HepG2 (cell line): Measurements from ENCODE around the gene RHBDF2. TPM values are rescaled to one million over a fixed set of nuclear protein-coding genes. Genes with fewer than 3 reads are reported as not detected.
A peak's percentile ranks its signal among the peaks of the same experiment; 100 is the strongest.

ENCODE experiments used
- ATF3 ChIP-seq: sonication (generic); formaldehyde crosslinking; IDR thresholded peaks from 2 replicates; pipeline ENCODE4 v1.4.0; 2020; ENCODE audit warnings: missing genetic modification reagents
- BHLHE40 ChIP-seq: IDR thresholded peaks from 2 replicates; pipeline ENCODE4 v1.6.1; 2011; ENCODE audit warnings: low read length, improper control_type of control experiment
- ELF1 ChIP-seq: sonication (generic); formaldehyde crosslinking; IDR thresholded peaks from 2 replicates; pipeline ENCODE4 v1.4.0; 2020; ENCODE audit warnings: missing genetic modification reagents
- PHF20 ChIP-seq: sonication (generic); formaldehyde crosslinking; IDR thresholded peaks from 2 replicates; pipeline ENCODE4 v1.5.0; 2020; ENCODE audit warnings: mild to moderate bottlenecking, missing genetic modification reagents
- RFXANK ChIP-seq: IDR thresholded peaks from 2 replicates; pipeline ENCODE4 v1.6.1; 2016
- SRSF9 ChIP-seq: fragments of 200-400 bp; formaldehyde crosslinking; IDR thresholded peaks from 2 replicates; pipeline ENCODE4 v1.6.1; 2018; ENCODE audit warnings: borderline replicate concordance, mild to moderate bottlenecking, low read depth, low read length; ENCODE audit not compliant: insufficient read depth, poor library complexity, severe bottlenecking
- ZMAT5 ChIP-seq: sonication (generic); formaldehyde crosslinking; IDR thresholded peaks from 2 replicates; pipeline ENCODE4 v1.5.0; 2020; ENCODE audit warnings: mild to moderate bottlenecking, low read depth, missing genetic modification reagents, borderline replicate concordance
- ZNF33A ChIP-seq: sonication (generic); formaldehyde crosslinking; IDR thresholded peaks from 2 replicates; pipeline ENCODE4 v1.5.1; 2020; ENCODE audit warnings: missing genetic modification reagents, mild to moderate bottlenecking, moderate library complexity, borderline replicate concordance
- ZNF441 ChIP-seq: sonication (generic); formaldehyde crosslinking; IDR thresholded peaks from 2 replicates; pipeline ENCODE4 v1.7.0; 2021; ENCODE audit warnings: missing genetic modification reagents, borderline replicate concordance
- ZNF674 ChIP-seq: sonication (generic); formaldehyde crosslinking; IDR thresholded peaks from 2 replicates; pipeline ENCODE4 v1.5.0; 2020; ENCODE audit warnings: low read depth, mild to moderate bottlenecking, missing genetic modification reagents
- ZNF709 ChIP-seq: sonication (generic); formaldehyde crosslinking; IDR thresholded peaks from 2 replicates; pipeline ENCODE4 v1.5.0; 2020; ENCODE audit warnings: mild to moderate bottlenecking, missing genetic modification reagents
- ZNF724P ChIP-seq: sonication (generic); formaldehyde crosslinking; IDR thresholded peaks from 2 replicates; pipeline ENCODE4 v1.8.0; 2022; ENCODE audit warnings: missing genetic modification reagents, borderline replicate concordance
- polyA plus RNA-seq, 8 experiments: library from polyadenylated mRNA; depleted of rRNA in 3 of 8; stranded (reverse) in 7 of 8; unstranded in 1 of 8; fragments of >200 nt; fragmentation: Illumina TruSeq in 4 of 8; extraction: Trizol in 4 of 8; gene quantifications; 2 replicates each; pipeline versions ENCODE4 v1.2.1 to v1.2.3, GENCODE V29; 2011 to 2016; ENCODE audit warnings: low read depth in 4 of 8, missing spikeins in 1 of 8, mixed read lengths in 1 of 8; ENCODE audit not compliant: insufficient read depth in 1 of 8
- total RNA-seq, 5 experiments: library from RNA; depleted of rRNA; stranded (reverse); fragments of >200 nt; fragmentation: Illumina TruSeq; extraction: Trizol; gene quantifications; 2 replicates each; pipeline ENCODE4 v1.2.3, GENCODE V29; 2016; ENCODE audit warnings: low read depth in 1 of 5
- TF ChIP-seq, protein P1 (sequence below): sonication (generic); formaldehyde crosslinking; IDR thresholded peaks from 2 replicates; pipeline ENCODE4 v1.8.1; 2022; ENCODE audit warnings: low read depth, mild to moderate bottlenecking, missing genetic modification reagents
- TF ChIP-seq, protein P2 (sequence below): sonication (generic); formaldehyde crosslinking; IDR thresholded peaks from 2 replicates; pipeline ENCODE4 v1.5.0; 2020; ENCODE audit warnings: missing genetic modification reagents
- TF ChIP-seq, protein P3 (sequence below): sonication (generic); formaldehyde crosslinking; IDR thresholded peaks from 2 replicates; pipeline ENCODE4 v1.4.0; 2020; ENCODE audit warnings: mild to moderate bottlenecking, missing genetic modification reagents
- TF ChIP-seq, protein P4 (sequence below): sonication (generic); formaldehyde crosslinking; IDR thresholded peaks from 2 replicates; pipeline ENCODE4 v1.4.0; 2020; ENCODE audit warnings: missing genetic modification reagents

Gene RHBDF2
- total and polyA plus RNA-seq, 2 of the 13 experiments (the other 11 are each of a cell fraction or from before 2014, with no cell fraction given) = 7.8 to 24.2 TPM

DNA sequence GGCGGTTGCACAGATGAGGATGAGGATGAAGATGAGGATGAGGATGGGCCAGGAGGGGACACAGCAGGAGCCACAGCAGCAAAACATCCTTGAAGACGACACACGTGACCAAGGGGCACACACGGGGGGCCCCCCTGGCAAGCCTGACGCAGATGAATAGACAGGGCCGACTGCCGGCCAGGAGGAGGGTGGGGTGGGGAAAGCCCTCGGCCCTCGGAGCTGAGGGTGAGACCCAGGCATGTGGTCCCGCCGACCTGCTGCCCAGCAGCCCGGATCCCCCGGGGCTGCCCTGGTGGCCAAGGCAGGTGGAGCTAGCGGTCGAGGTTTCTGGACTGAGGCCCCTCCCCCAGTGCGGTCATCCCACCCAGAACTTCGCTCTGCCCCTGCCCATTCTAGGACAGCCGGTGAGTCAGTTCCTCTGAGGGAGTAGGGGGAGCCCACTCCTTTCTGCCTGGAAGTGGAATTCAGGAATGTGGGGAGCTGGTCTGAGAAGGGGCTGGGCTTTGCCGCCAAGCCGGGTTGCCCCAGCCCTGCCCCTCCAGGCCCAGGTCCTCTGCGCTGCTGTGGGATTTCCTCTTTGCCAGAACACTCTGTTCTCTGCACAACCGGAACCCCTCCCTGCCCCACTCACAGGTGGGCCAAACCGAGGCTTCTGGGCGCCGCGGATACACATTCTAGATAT is 26.3 kb upstream of the RHBDF2 start (continued):
- TF ChIP-seq, protein P1, sequence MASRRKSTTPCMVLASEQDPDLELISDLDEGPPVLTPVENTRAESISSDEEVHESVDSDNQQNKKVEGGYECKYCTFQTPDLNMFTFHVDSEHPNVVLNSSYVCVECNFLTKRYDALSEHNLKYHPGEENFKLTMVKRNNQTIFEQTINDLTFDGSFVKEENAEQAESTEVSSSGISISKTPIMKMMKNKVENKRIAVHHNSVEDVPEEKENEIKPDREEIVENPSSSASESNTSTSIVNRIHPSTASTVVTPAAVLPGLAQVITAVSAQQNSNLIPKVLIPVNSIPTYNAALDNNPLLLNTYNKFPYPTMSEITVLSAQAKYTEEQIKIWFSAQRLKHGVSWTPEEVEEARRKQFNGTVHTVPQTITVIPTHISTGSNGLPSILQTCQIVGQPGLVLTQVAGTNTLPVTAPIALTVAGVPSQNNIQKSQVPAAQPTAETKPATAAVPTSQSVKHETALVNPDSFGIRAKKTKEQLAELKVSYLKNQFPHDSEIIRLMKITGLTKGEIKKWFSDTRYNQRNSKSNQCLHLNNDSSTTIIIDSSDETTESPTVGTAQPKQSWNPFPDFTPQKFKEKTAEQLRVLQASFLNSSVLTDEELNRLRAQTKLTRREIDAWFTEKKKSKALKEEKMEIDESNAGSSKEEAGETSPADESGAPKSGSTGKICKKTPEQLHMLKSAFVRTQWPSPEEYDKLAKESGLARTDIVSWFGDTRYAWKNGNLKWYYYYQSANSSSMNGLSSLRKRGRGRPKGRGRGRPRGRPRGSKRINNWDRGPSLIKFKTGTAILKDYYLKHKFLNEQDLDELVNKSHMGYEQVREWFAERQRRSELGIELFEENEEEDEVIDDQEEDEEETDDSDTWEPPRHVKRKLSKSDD = no peak; the same call in 1 of the 2 replicates
- TF ChIP-seq ZNF674 (CRISPR knock-in tag) = no peak
- TF ChIP-seq ZNF724P (CRISPR knock-in tag) = no peak
- TF ChIP-seq ATF3 (CRISPR knock-in tag) = peak; percentile 56; the same call in 1 of the 2 replicates
- TF ChIP-seq PHF20 (CRISPR knock-in tag) = no peak
- TF ChIP-seq ELF1 = no peak
- TF ChIP-seq, protein P2, sequence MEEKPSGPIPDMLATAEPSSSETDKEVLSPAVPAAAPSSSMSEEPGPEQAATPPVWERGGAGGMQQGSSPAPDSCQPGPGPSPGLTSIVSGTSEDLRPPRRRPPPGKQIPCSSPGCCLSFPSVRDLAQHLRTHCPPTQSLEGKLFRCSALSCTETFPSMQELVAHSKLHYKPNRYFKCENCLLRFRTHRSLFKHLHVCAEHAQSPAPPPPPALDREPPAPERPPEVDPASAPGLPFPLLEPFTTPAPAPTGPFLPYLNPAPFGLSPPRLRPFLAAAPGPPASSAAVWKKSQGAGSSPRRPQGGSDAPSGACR = no peak
- no peak for TF ChIP-seq SRSF9
- TF ChIP-seq ZMAT5 (CRISPR knock-in tag) = no peak
- TF ChIP-seq ZNF33A (CRISPR knock-in tag) = no peak
- peak; percentile 55; the same call in 1 of the 2 replicates for TF ChIP-seq BHLHE40
- TF ChIP-seq, protein P3, sequence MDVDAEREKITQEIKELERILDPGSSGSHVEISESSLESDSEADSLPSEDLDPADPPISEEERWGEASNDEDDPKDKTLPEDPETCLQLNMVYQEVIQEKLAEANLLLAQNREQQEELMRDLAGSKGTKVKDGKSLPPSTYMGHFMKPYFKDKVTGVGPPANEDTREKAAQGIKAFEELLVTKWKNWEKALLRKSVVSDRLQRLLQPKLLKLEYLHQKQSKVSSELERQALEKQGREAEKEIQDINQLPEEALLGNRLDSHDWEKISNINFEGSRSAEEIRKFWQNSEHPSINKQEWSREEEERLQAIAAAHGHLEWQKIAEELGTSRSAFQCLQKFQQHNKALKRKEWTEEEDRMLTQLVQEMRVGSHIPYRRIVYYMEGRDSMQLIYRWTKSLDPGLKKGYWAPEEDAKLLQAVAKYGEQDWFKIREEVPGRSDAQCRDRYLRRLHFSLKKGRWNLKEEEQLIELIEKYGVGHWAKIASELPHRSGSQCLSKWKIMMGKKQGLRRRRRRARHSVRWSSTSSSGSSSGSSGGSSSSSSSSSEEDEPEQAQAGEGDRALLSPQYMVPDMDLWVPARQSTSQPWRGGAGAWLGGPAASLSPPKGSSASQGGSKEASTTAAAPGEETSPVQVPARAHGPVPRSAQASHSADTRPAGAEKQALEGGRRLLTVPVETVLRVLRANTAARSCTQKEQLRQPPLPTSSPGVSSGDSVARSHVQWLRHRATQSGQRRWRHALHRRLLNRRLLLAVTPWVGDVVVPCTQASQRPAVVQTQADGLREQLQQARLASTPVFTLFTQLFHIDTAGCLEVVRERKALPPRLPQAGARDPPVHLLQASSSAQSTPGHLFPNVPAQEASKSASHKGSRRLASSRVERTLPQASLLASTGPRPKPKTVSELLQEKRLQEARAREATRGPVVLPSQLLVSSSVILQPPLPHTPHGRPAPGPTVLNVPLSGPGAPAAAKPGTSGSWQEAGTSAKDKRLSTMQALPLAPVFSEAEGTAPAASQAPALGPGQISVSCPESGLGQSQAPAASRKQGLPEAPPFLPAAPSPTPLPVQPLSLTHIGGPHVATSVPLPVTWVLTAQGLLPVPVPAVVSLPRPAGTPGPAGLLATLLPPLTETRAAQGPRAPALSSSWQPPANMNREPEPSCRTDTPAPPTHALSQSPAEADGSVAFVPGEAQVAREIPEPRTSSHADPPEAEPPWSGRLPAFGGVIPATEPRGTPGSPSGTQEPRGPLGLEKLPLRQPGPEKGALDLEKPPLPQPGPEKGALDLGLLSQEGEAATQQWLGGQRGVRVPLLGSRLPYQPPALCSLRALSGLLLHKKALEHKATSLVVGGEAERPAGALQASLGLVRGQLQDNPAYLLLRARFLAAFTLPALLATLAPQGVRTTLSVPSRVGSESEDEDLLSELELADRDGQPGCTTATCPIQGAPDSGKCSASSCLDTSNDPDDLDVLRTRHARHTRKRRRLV (CRISPR knock-in tag) = no peak
- TF ChIP-seq ZNF709 (CRISPR knock-in tag) = 0 out of 2 replicates have a peak, but pooled peaks have one; percentile 47
- TF ChIP-seq, protein P4, sequence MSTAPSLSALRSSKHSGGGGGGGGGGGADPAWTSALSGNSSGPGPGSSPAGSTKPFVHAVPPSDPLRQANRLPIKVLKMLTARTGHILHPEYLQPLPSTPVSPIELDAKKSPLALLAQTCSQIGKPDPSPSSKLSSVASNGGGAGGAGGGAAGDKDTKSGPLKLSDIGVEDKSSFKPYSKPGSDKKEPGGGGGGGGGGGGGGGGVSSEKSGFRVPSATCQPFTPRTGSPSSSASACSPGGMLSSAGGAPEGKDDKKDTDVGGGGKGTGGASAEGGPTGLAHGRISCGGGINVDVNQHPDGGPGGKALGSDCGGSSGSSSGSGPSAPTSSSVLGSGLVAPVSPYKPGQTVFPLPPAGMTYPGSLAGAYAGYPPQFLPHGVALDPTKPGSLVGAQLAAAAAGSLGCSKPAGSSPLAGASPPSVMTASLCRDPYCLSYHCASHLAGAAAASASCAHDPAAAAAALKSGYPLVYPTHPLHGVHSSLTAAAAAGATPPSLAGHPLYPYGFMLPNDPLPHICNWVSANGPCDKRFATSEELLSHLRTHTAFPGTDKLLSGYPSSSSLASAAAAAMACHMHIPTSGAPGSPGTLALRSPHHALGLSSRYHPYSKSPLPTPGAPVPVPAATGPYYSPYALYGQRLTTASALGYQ = no peak
- no peak for TF ChIP-seq RFXANK
- no peak for TF ChIP-seq ZNF441 (CRISPR knock-in tag)
